ENCODE results near the gene CYP4F11. TPM values are rescaled to one million over a fixed set of nuclear protein-coding genes. Genes with fewer than 3 reads are reported as not detected.
"Not testable (repeated sequence)": the region's sequence is repeated elsewhere in the genome, so short reads cannot be mapped to it uniquely, and the experiment has no call there.

The CYP4F11 gene
- total RNA-seq, 5 donors from 2014 or later (not counting 1 experiment from before 2014, with no cell fraction given): 0.15 to 0.16 TPM; not detected in 3

GRCh38 chr19:15893477-15893876 is 40.9 kb downstream of the CYP4F11 start:
- H3K9me3 Mint-ChIP-seq: no peaks in the 10 kb centered on the region
- no peak overlapping the region for H3K4me3 Mint-ChIP-seq
- Histone ChIP-seq H3K27ac (ENCODE audit: low read length) (no peak overlapping the region), H3K4me1 (ENCODE audit: control insufficient read depth in 1 of 2, extremely low read depth in 1 of 2, insufficient read depth in 2 of 2, low read length in 2 of 2) (no peaks in the 10 kb centered on the region), H3K4me3 (ENCODE audit: control insufficient read depth in 1 of 2, extremely low read depth in 1 of 2, low read length in 1 of 2) (no peak overlapping the region), H3K36me3 (ENCODE audit: control insufficient read depth in 2 of 2, extremely low read depth in 1 of 2, insufficient read depth in 1 of 2, low read length in 1 of 2) (no peaks in the 10 kb centered on the region), H3K27me3 (replicated peaks in 1 of 2; ENCODE audit: control insufficient read depth in 2 of 2, extremely low read depth in 1 of 2, insufficient read depth in 2 of 2, low read length in 1 of 2) (peaks cover 0 to 29% of the 10 kb centered on the region in 2 experiments), H3K9me3 (no peaks in the 10 kb centered on the region)
- WGBS (ENCODE audit: insufficient coverage): 47% methylated on average over 3 of the region's 7 CpGs
- H3K36me3 Mint-ChIP-seq: no peaks in the 10 kb centered on the region
- H3K4me1 Mint-ChIP-seq: no peaks in the 10 kb centered on the region
- H3K27me3 Mint-ChIP-seq: peaks cover 17 to 24% of the 10 kb centered on the region in 2 donors
- POLR2A ChIA-PET: no interaction called here
- DNase-seq (no peak), ATAC-seq (replicated peaks in 1 of 4) (no peak)
- CTCF ChIA-PET: no interaction called here
- H3K27ac Mint-ChIP-seq: no peak overlapping the region

GRCh38 chr19:15892012-15892411 is 42.3 kb downstream of the CYP4F11 start:
- Mint-ChIP-seq H3K27ac (no peak overlapping the region), H3K27me3 (peaks cover 12 to 18% of the 10 kb centered on the region in 2 donors), H3K9me3 (no peaks in the 10 kb centered on the region), H3K4me1 (no peaks in the 10 kb centered on the region), H3K36me3 (no peaks in the 10 kb centered on the region), H3K4me3 (no peak overlapping the region)
- no peak overlapping the region for H3K4me3 ChIP-seq (ENCODE audit: control insufficient read depth in 1 of 2, extremely low read depth in 1 of 2, low read length in 1 of 2)
- POLR2A ChIA-PET: no interaction called here
- peaks cover 0 to 18% of the 10 kb centered on the region in 2 experiments for H3K27me3 ChIP-seq (replicated peaks in 1 of 2; ENCODE audit: control insufficient read depth in 2 of 2, extremely low read depth in 1 of 2, insufficient read depth in 2 of 2, low read length in 1 of 2)
- DNase-seq (no peak), ATAC-seq (replicated peaks in 1 of 4) (no peak)
- no peak overlapping the region for H3K27ac ChIP-seq (ENCODE audit: low read length)
- WGBS (ENCODE audit: insufficient coverage): 20% methylated on average over 1 of the region's 6 CpGs
- no peaks in the 10 kb centered on the region for H3K36me3 ChIP-seq (ENCODE audit: control insufficient read depth in 2 of 2, extremely low read depth in 1 of 2, insufficient read depth in 1 of 2, low read length in 1 of 2)
- CTCF ChIA-PET: no interaction called here
- H3K9me3 ChIP-seq: no peaks in the 10 kb centered on the region
- H3K4me1 ChIP-seq (ENCODE audit: control insufficient read depth in 1 of 2, extremely low read depth in 1 of 2, insufficient read depth in 2 of 2, low read length in 2 of 2): no peaks in the 10 kb centered on the region

- ChIA-PET CTCF (interaction anchor here in 1 of 2 donors (1.1 kb wide), 1 partner anchor 80 kb away, joined by 4 read pairs; no protein-coding TSS in a partner anchor), POLR2A (no interaction called here)
- no peaks in the 10 kb centered on the region for H3K4me1 Mint-ChIP-seq
- no peak for DNase-seq
- ATAC-seq (replicated peaks in 1 of 4): no peak
- H3K27me3 ChIP-seq (replicated peaks in 1 of 2; ENCODE audit: control insufficient read depth in 2 of 2, extremely low read depth in 1 of 2, insufficient read depth in 2 of 2, low read length in 1 of 2): peaks cover 0 to 15% of the 10 kb centered on the region in 2 experiments
- H3K9me3 Mint-ChIP-seq: no peaks in the 10 kb centered on the region
- no peak overlapping the region for H3K4me3 ChIP-seq (ENCODE audit: control insufficient read depth in 1 of 2, extremely low read depth in 1 of 2, low read length in 1 of 2)
- no peaks in the 10 kb centered on the region for H3K36me3 Mint-ChIP-seq
- no peak overlapping the region for H3K4me3 Mint-ChIP-seq
- no peaks in the 10 kb centered on the region for H3K4me1 ChIP-seq (ENCODE audit: control insufficient read depth in 1 of 2, extremely low read depth in 1 of 2, insufficient read depth in 2 of 2, low read length in 2 of 2)
- H3K36me3 ChIP-seq (ENCODE audit: control insufficient read depth in 2 of 2, extremely low read depth in 1 of 2, insufficient read depth in 1 of 2, low read length in 1 of 2): no peaks in the 10 kb centered on the region
- WGBS (ENCODE audit: insufficient coverage): 70% methylated on average over 6 of the region's 6 CpGs
- peaks cover 7 to 12% of the 10 kb centered on the region in 2 donors for H3K27me3 Mint-ChIP-seq
- no peak overlapping the region for H3K27ac Mint-ChIP-seq
- no peak overlapping the region for H3K27ac ChIP-seq (ENCODE audit: low read length)
- no peaks in the 10 kb centered on the region for H3K9me3 ChIP-seq
These were observed 42.9 kb downstream of the CYP4F11 start for GRCh38 chr19:15891434-15891833.

- H3K9me3 ChIP-seq; H3K9me3 Mint-ChIP-seq; H3K27ac Mint-ChIP-seq; H3K4me1 Mint-ChIP-seq; CTCF ChIA-PET; H3K36me3 ChIP-seq (ENCODE audit: control insufficient read depth in 2 of 2, extremely low read depth in 1 of 2, insufficient read depth in 1 of 2, low read length in 1 of 2); H3K27me3 Mint-ChIP-seq; H3K4me3 Mint-ChIP-seq; H3K27ac ChIP-seq (ENCODE audit: low read length); H3K4me3 ChIP-seq (ENCODE audit: control insufficient read depth in 1 of 2, extremely low read depth in 1 of 2, low read length in 1 of 2); H3K4me1 ChIP-seq (ENCODE audit: control insufficient read depth in 1 of 2, extremely low read depth in 1 of 2, insufficient read depth in 2 of 2, low read length in 2 of 2); ATAC-seq (replicated peaks in 1 of 4); DNase-seq; H3K36me3 Mint-ChIP-seq; POLR2A ChIA-PET: not testable (repeated sequence)
- H3K27me3 ChIP-seq (replicated peaks in 1 of 2; ENCODE audit: control insufficient read depth in 2 of 2, extremely low read depth in 1 of 2, insufficient read depth in 2 of 2, low read length in 1 of 2): peaks cover 0 to 15% of the 10 kb centered on the region in 2 experiments
- WGBS (ENCODE audit: insufficient coverage): 91% methylated on average over 8 of the region's 9 CpGs
These were observed 45.0 kb downstream of the CYP4F11 start for GRCh38 chr19:15889339-15889738.

GRCh38 chr19:15885919-15886318 is 48.4 kb downstream of the CYP4F11 start:
- no peaks in the 10 kb centered on the region for H3K9me3 ChIP-seq
- no peak overlapping the region for H3K4me3 ChIP-seq (ENCODE audit: control insufficient read depth in 1 of 2, extremely low read depth in 1 of 2, low read length in 1 of 2)
- Mint-ChIP-seq H3K36me3 (no peaks in the 10 kb centered on the region), H3K27ac (no peak overlapping the region), H3K9me3 (no peaks in the 10 kb centered on the region), H3K4me1 (no peaks in the 10 kb centered on the region), H3K27me3 (peaks cover 4 to 23% of the 10 kb centered on the region in 2 donors), H3K4me3 (no peak overlapping the region)
- 100% methylated on average over 1 of the region's 7 CpGs for WGBS (ENCODE audit: insufficient coverage)
- H3K27ac ChIP-seq (ENCODE audit: low read length): no peak overlapping the region
- ChIA-PET CTCF (no interaction called here), POLR2A (no interaction called here)
- no peaks in the 10 kb centered on the region for H3K36me3 ChIP-seq (ENCODE audit: control insufficient read depth in 2 of 2, extremely low read depth in 1 of 2, insufficient read depth in 1 of 2, low read length in 1 of 2)
- H3K4me1 ChIP-seq (ENCODE audit: control insufficient read depth in 1 of 2, extremely low read depth in 1 of 2, insufficient read depth in 2 of 2, low read length in 2 of 2): no peaks in the 10 kb centered on the region
- DNase-seq (no peak), ATAC-seq (replicated peaks in 1 of 4) (no peak)
- H3K27me3 ChIP-seq (replicated peaks in 1 of 2; ENCODE audit: control insufficient read depth in 2 of 2, extremely low read depth in 1 of 2, insufficient read depth in 2 of 2, low read length in 1 of 2): peaks cover 0 to 16% of the 10 kb centered on the region in 2 experiments

GRCh38 chr19:15885167-15885566 is 49.2 kb downstream of the CYP4F11 start:
- H3K9me3 ChIP-seq: no peaks in the 10 kb centered on the region
- no peak overlapping the region for H3K4me3 ChIP-seq (ENCODE audit: control insufficient read depth in 1 of 2, extremely low read depth in 1 of 2, low read length in 1 of 2)
- POLR2A ChIA-PET: no interaction called here
- H3K27ac ChIP-seq (ENCODE audit: low read length): no peak overlapping the region
- no peaks in the 10 kb centered on the region for H3K36me3 Mint-ChIP-seq
- H3K27me3 Mint-ChIP-seq: peaks cover 7 to 25% of the 10 kb centered on the region in 2 donors
- H3K27ac Mint-ChIP-seq: no peak overlapping the region
- no CpG with 5 or more reads among the region's 3 CpGs for WGBS (ENCODE audit: insufficient coverage)
- no peak for DNase-seq
- H3K4me1 ChIP-seq (ENCODE audit: control insufficient read depth in 1 of 2, extremely low read depth in 1 of 2, insufficient read depth in 2 of 2, low read length in 2 of 2): no peaks in the 10 kb centered on the region
- no peak for ATAC-seq (replicated peaks in 1 of 4)
- H3K36me3 ChIP-seq (ENCODE audit: control insufficient read depth in 2 of 2, extremely low read depth in 1 of 2, insufficient read depth in 1 of 2, low read length in 1 of 2): no peaks in the 10 kb centered on the region
- CTCF ChIA-PET: no interaction called here
- H3K4me3 Mint-ChIP-seq: no peak overlapping the region
- no peaks in the 10 kb centered on the region for H3K9me3 Mint-ChIP-seq
- H3K4me1 Mint-ChIP-seq: no peaks in the 10 kb centered on the region
- H3K27me3 ChIP-seq (replicated peaks in 1 of 2; ENCODE audit: control insufficient read depth in 2 of 2, extremely low read depth in 1 of 2, insufficient read depth in 2 of 2, low read length in 1 of 2): peaks cover 0 to 16% of the 10 kb centered on the region in 2 experiments

- ATAC-seq (replicated peaks in 1 of 4); H3K4me1 ChIP-seq (ENCODE audit: control insufficient read depth in 1 of 2, extremely low read depth in 1 of 2, insufficient read depth in 2 of 2, low read length in 2 of 2); H3K4me3 Mint-ChIP-seq; H3K36me3 ChIP-seq (ENCODE audit: control insufficient read depth in 2 of 2, extremely low read depth in 1 of 2, insufficient read depth in 1 of 2, low read length in 1 of 2); POLR2A ChIA-PET; H3K9me3 ChIP-seq; H3K4me3 ChIP-seq (ENCODE audit: control insufficient read depth in 1 of 2, extremely low read depth in 1 of 2, low read length in 1 of 2); H3K4me1 Mint-ChIP-seq; H3K36me3 Mint-ChIP-seq; H3K27ac ChIP-seq (ENCODE audit: low read length); H3K27ac Mint-ChIP-seq; DNase-seq; H3K9me3 Mint-ChIP-seq; CTCF ChIA-PET: not testable (repeated sequence)
- WGBS (ENCODE audit: insufficient coverage): no CpG with 5 or more reads among the region's 3 CpGs
- H3K27me3 Mint-ChIP-seq: peaks cover 12 to 33% of the 10 kb centered on the region in 2 donors
- H3K27me3 ChIP-seq (replicated peaks in 1 of 2; ENCODE audit: control insufficient read depth in 2 of 2, extremely low read depth in 1 of 2, insufficient read depth in 2 of 2, low read length in 1 of 2): peaks cover 0 to 27% of the 10 kb centered on the region in 2 experiments
These were observed 51.0 kb downstream of the CYP4F11 start for GRCh38 chr19:15883329-15883728.

Measured in T-cell (primary cell).